HepG2 (cell line): ENCODE results near the gene OGFR. TPM values are rescaled to one million over a fixed set of nuclear protein-coding genes. Genes with fewer than 3 reads are reported as not detected.
A peak's percentile ranks its signal among the peaks of the same experiment; 100 is the strongest.

Experiments used
- ETV5 ChIP-seq: IDR thresholded peaks from 2 replicates; pipeline ENCODE4 v1.6.1; 2018; ENCODE audit warnings: missing biosample characterization, missing genetic modification reagents, inconsistent platforms, borderline replicate concordance
- IKZF4 ChIP-seq: sonication (generic); formaldehyde crosslinking; IDR thresholded peaks from 2 replicates; pipeline ENCODE4 v1.5.1; 2020; ENCODE audit warnings: borderline replicate concordance, mild to moderate bottlenecking, low read depth, missing genetic modification reagents; ENCODE audit errors: not compliant biosample characterization
- MXD4 ChIP-seq: IDR thresholded peaks from 2 replicates; pipeline ENCODE4 v1.6.1; 2016; ENCODE audit warnings: mild to moderate bottlenecking, missing biosample characterization, missing genetic modification reagents
- NR2F2 ChIP-seq: IDR thresholded peaks from 2 replicates; pipeline ENCODE4 v1.6.1; 2012; ENCODE audit warnings: low read depth, inconsistent platforms, borderline replicate concordance
- NRL ChIP-seq: sonication (generic); formaldehyde crosslinking; IDR thresholded peaks from 2 replicates; pipeline ENCODE4 v1.5.0; 2020; ENCODE audit warnings: missing genetic modification reagents, mild to moderate bottlenecking, moderate library complexity, borderline replicate concordance
- PAF1 ChIP-seq: IDR thresholded peaks from 2 replicates; pipeline ENCODE4 v1.6.1; 2016; ENCODE audit warnings: missing genetic modification reagents, missing compliant biosample characterization
- RBFOX2 ChIP-seq: fragments of 200-400 bp; formaldehyde crosslinking; IDR thresholded peaks from 2 replicates; pipeline ENCODE4 v1.6.1; 2017; ENCODE audit warnings: low read depth, mild to moderate bottlenecking, low read length
- TFAP4 ChIP-seq: sonication (generic); IDR thresholded peaks from 2 replicates; pipeline ENCODE4 v1.6.1; 2016; ENCODE audit warnings: low read depth, borderline replicate concordance
- THAP11 ChIP-seq: IDR thresholded peaks from 2 replicates; pipeline ENCODE4 v1.6.1; 2016; ENCODE audit warnings: missing biosample characterization, missing genetic modification reagents
- YEATS2 ChIP-seq: sonication (generic); formaldehyde crosslinking; IDR thresholded peaks from 2 replicates; pipeline ENCODE4 v1.4.0; 2020; ENCODE audit warnings: missing genetic modification reagents, borderline replicate concordance
- ZBTB14 ChIP-seq: sonication (generic); formaldehyde crosslinking; IDR thresholded peaks from 2 replicates; pipeline ENCODE4 v1.4.0; 2020; ENCODE audit warnings: missing genetic modification reagents
- ZBTB49 ChIP-seq: sonication (generic); formaldehyde crosslinking; IDR thresholded peaks from 2 replicates; pipeline ENCODE4 v1.4.0; 2020; ENCODE audit warnings: missing genetic modification reagents, borderline replicate concordance
- ZNF350 ChIP-seq: sonication (generic); formaldehyde crosslinking; IDR thresholded peaks from 2 replicates; pipeline ENCODE4 v1.4.0; 2020; ENCODE audit warnings: mild to moderate bottlenecking, low read depth, missing genetic modification reagents, borderline replicate concordance
- ZNF512 ChIP-seq: sonication (generic); formaldehyde crosslinking; IDR thresholded peaks from 2 replicates; pipeline ENCODE4 v1.4.0; 2020; ENCODE audit warnings: mild to moderate bottlenecking, missing genetic modification reagents
- ZNF564 ChIP-seq: sonication (generic); formaldehyde crosslinking; IDR thresholded peaks from 2 replicates; pipeline ENCODE4 v1.8.1; 2023; ENCODE audit warnings: mild to moderate bottlenecking, missing genetic modification reagents
- ZSCAN22 ChIP-seq: sonication (generic); formaldehyde crosslinking; IDR thresholded peaks from 2 replicates; pipeline ENCODE4 v1.4.0; 2020; ENCODE audit warnings: mild to moderate bottlenecking, missing genetic modification reagents
- polyA plus RNA-seq, 8 experiments: library from polyadenylated mRNA; depleted of rRNA in 3 of 8; stranded (reverse) in 7 of 8; unstranded in 1 of 8; fragments of >200 nt; fragmentation: Illumina TruSeq in 4 of 8; extraction: Trizol in 4 of 8; gene quantifications; 2 replicates each; pipeline versions ENCODE4 v1.2.1 to v1.2.3, GENCODE V29; 2011 to 2016; ENCODE audit warnings: low read depth in 4 of 8, missing spikeins in 1 of 8, mixed read lengths in 1 of 8; ENCODE audit not compliant: insufficient read depth in 1 of 8
- total RNA-seq, 5 experiments: library from RNA; depleted of rRNA; stranded (reverse); fragments of >200 nt; fragmentation: Illumina TruSeq; extraction: Trizol; gene quantifications; 2 replicates each; pipeline ENCODE4 v1.2.3, GENCODE V29; 2016; ENCODE audit warnings: low read depth in 1 of 5
- TF ChIP-seq, protein P1 (sequence below): sonication (generic); formaldehyde crosslinking; IDR thresholded peaks from 2 replicates; pipeline ENCODE4 v1.4.0; 2020; ENCODE audit warnings: mild to moderate bottlenecking, missing genetic modification reagents, borderline replicate concordance

OGFR gene
- total and polyA plus RNA-seq, 2 of the 13 experiments (the other 11 are each of a cell fraction or from before 2014, with no cell fraction given): 47.7 to 81.8 TPM

- TF ChIP-seq ZBTB49 (CRISPR knock-in tag) (no peak), IKZF4 (CRISPR knock-in tag) (no peak), RBFOX2 (peak; percentile 92), ZNF564 (CRISPR knock-in tag) (no peak; the same call in none of the 2 replicates), ZSCAN22 (CRISPR knock-in tag) (no peak; the same call in 1 of the 2 replicates), TFAP4 (peak; percentile 97), NRL (CRISPR knock-in tag) (peak; percentile 78), ZNF350 (CRISPR knock-in tag) (peak; percentile 98), ZNF512 (CRISPR knock-in tag) (no peak; the same call in 1 of the 2 replicates), NR2F2 (peak; percentile 86), YEATS2 (CRISPR knock-in tag) (peak; percentile 88; the same call in 1 of the 2 replicates), ETV5 (CRISPR knock-in tag) (0 out of 2 replicates have a peak, but pooled peaks have one; percentile 63), PAF1 (CRISPR knock-in tag) (peak; percentile 2; the same call in 1 of the 2 replicates), MXD4 (peak; percentile 88), THAP11 (CRISPR knock-in tag) (peak; percentile 85), ZBTB14 (peak; percentile 71)
- TF ChIP-seq, protein P1, sequence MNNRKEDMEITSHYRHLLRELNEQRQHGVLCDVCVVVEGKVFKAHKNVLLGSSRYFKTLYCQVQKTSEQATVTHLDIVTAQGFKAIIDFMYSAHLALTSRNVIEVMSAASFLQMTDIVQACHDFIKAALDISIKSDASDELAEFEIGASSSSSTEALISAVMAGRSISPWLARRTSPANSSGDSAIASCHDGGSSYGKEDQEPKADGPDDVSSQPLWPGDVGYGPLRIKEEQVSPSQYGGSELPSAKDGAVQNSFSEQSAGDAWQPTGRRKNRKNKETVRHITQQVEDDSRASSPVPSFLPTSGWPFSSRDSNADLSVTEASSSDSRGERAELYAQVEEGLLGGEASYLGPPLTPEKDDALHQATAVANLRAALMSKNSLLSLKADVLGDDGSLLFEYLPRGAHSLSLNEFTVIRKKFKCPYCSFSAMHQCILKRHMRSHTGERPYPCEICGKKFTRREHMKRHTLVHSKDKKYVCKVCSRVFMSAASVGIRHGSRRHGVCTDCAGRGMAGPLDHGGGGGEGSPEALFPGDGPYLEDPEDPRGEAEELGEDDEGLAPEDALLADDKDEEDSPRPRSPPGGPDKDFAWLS: no peak; the same call in 1 of the 2 replicates
Measured at GRCh38 chr20:62805711-62806382, 1.2 kb downstream of the OGFR start (continued).
